IMR-90 (cell line): ENCODE measurements around the gene KCNQ5.

Source experiments
- BHLHE40 ChIP-seq: fragments of 150-350 bp; IDR thresholded peaks from 2 replicates; pipeline ENCODE4 v1.6.1; 2016; ENCODE audit warnings: mild to moderate bottlenecking, low read depth, low read length
- CEBPB ChIP-seq: IDR thresholded peaks from 2 replicates; pipeline ENCODE4 v1.6.1; 2012; ENCODE audit warnings: low read depth, low read length, improper control_type of control experiment
- CTCF ChIP-seq: conservative IDR thresholded peaks from 2 replicates; pipeline ENCODE4 v1.5.1; 2012; ENCODE audit warnings: mild to moderate bottlenecking, low read depth, low read length, improper control_type of control experiment
- MXI1 ChIP-seq: IDR thresholded peaks from 2 replicates; pipeline ENCODE4 v1.6.1; 2012; ENCODE audit warnings: low read depth, mild to moderate bottlenecking, low read length, moderate library complexity, borderline replicate concordance
- POLR2A ChIP-seq: IDR thresholded peaks from 2 replicates; pipeline ENCODE4 v1.6.1; 2012; ENCODE audit warnings: mild to moderate bottlenecking, low read depth, low read length
- TF ChIP-seq, protein P1 (sequence below): fragments of 150-350 bp; IDR thresholded peaks from 2 replicates; pipeline ENCODE4 v1.6.1; 2016; ENCODE audit warnings: low read depth, mild to moderate bottlenecking, low read length, moderate library complexity, borderline replicate concordance
- TF ChIP-seq, protein P2 (sequence below): fragments of 150-350 bp; IDR thresholded peaks from 2 replicates; pipeline ENCODE4 v1.6.1; 2017; ENCODE audit warnings: mild to moderate bottlenecking, antibody characterized with exemption, low read length, low read depth

DNA sequence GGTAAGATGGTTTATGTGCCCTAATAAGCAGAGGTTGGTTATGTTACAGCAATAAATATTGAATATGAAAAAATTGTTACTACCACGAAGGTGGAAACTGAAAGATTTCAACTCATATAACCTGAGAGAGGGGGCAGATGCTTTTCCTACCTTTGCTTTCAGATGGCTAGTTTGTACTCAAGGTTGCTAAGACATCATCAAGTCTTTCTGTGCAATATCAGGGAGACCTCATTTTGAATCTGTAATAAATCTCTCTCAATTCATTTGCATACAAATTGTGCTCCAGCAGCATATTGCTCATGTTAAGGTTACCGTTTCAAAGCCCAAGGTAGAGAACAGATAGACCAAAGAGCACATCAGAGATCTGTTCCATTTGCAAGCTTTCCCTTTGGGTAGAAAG is 383.0 kb downstream of the KCNQ5 start:
- TF ChIP-seq CTCF (no peak), CEBPB (no peak), BHLHE40 (no peak), MXI1 (no peak), POLR2A (no peak)
- TF ChIP-seq, protein P1, sequence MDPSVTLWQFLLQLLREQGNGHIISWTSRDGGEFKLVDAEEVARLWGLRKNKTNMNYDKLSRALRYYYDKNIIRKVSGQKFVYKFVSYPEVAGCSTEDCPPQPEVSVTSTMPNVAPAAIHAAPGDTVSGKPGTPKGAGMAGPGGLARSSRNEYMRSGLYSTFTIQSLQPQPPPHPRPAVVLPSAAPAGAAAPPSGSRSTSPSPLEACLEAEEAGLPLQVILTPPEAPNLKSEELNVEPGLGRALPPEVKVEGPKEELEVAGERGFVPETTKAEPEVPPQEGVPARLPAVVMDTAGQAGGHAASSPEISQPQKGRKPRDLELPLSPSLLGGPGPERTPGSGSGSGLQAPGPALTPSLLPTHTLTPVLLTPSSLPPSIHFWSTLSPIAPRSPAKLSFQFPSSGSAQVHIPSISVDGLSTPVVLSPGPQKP = no peak
- TF ChIP-seq, protein P2, sequence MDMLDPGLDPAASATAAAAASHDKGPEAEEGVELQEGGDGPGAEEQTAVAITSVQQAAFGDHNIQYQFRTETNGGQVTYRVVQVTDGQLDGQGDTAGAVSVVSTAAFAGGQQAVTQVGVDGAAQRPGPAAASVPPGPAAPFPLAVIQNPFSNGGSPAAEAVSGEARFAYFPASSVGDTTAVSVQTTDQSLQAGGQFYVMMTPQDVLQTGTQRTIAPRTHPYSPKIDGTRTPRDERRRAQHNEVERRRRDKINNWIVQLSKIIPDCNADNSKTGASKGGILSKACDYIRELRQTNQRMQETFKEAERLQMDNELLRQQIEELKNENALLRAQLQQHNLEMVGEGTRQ = no peak
